HFFc6 (cell line): ENCODE data around the gene SIN3A. TPM values are rescaled to one million over a fixed set of nuclear protein-coding genes. Genes with fewer than 3 reads are reported as not detected.

Experiments
- DNase-seq: peaks from one replicate; pipeline ENCODE4 v3.0.0-alpha.2; 2018
- H3K27ac Mint-ChIP-seq: 2 replicates; pipeline ENCODE4 v1.8.0; 2020; ENCODE audit warnings: mild to moderate bottlenecking, mixed read lengths
- H3K27me3 Mint-ChIP-seq: 2 replicates; pipeline ENCODE4 v1.8.0; 2021; ENCODE audit warnings: mild to moderate bottlenecking, moderate library complexity, mixed read lengths; ENCODE audit not compliant: insufficient read depth
- H3K36me3 Mint-ChIP-seq: 2 replicates; pipeline ENCODE4 v1.8.0; 2021; ENCODE audit warnings: low read depth, mixed read lengths
- H3K4me1 Mint-ChIP-seq: 2 replicates; pipeline ENCODE4 v1.8.0; 2020; ENCODE audit warnings: low read depth, mixed read lengths
- H3K4me3 Mint-ChIP-seq: 2 replicates; pipeline ENCODE4 v1.8.0; 2020; ENCODE audit warnings: mild to moderate bottlenecking, moderate library complexity, mixed read lengths
- H3K9me3 Mint-ChIP-seq: 2 replicates; pipeline ENCODE4 v1.8.0; 2020; ENCODE audit warnings: mild to moderate bottlenecking, mixed read lengths
- total RNA-seq, 6 experiments: library from RNA; stranded (reverse); fragmentation: NEBNext Ultra II Directional; extraction: Animal tissue kit (Norgen Biotek cat#: 25700); gene quantifications; 2 replicates in 1 of 6; 3 replicates in 5 of 6; pipeline ENCODE4 v1.2.3, GENCODE V29; 2021
- TF ChIP-seq, protein P1 (sequence below): fragments of 200-600 bp; sonication (generic); IDR thresholded peaks from 2 replicates; pipeline ENCODE4 v1.5.0; 2021; ENCODE audit warnings: antibody characterized with exemption, mild to moderate bottlenecking

SIN3A gene
- total RNA-seq, 6 experiments from 2014 or later: 36.6 to 49.3 (median 39.8) TPM

DNA sequence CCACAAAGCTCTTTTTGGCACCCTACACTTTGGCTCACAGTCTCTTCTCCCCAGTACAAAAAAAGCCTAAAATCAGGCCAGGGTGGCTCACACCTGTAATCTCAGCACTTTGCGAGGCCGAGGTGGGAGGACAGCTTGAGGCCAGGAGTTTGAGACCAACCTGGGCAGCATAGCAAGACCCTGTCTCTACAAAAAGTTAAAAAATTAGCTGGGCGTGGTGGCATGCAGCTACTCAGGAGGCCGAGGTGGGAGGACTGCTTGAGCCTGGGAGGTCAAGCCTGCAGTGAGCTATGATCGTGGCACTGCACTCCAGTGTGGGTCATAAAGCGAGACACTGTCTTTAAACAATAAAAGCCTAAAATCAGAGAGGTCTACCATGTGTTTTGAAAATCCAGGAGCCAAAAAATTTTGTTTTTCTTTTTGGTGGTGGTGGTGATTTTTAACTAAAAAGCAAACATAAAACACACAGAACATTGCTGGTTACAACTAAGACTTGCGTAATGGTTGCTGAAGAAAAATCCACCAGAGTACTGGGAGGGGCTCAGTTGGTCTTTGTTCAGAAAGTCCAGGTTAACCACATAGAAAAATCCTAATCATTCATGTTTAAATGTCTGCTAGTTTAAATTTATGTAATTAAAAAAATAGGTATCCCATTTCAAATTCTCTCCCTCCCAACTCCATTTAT, 81.5 kb downstream of the SIN3A start:
- Mint-ChIP-seq H3K4me3 (peak overlapping the region; percentile 97), H3K4me1 (peaks cover 22% of the 10 kb centered on the region), H3K9me3 (no peaks in the 10 kb centered on the region), H3K27me3 (peaks cover 9% of the 10 kb centered on the region), H3K27ac (peak overlapping the region; percentile 94; the same call in 1 of the 2 replicates), H3K36me3 (peaks cover 14% of the 10 kb centered on the region; the same call in 1 of the 2 replicates)
- no peak for DNase-seq
- TF ChIP-seq, protein P1, sequence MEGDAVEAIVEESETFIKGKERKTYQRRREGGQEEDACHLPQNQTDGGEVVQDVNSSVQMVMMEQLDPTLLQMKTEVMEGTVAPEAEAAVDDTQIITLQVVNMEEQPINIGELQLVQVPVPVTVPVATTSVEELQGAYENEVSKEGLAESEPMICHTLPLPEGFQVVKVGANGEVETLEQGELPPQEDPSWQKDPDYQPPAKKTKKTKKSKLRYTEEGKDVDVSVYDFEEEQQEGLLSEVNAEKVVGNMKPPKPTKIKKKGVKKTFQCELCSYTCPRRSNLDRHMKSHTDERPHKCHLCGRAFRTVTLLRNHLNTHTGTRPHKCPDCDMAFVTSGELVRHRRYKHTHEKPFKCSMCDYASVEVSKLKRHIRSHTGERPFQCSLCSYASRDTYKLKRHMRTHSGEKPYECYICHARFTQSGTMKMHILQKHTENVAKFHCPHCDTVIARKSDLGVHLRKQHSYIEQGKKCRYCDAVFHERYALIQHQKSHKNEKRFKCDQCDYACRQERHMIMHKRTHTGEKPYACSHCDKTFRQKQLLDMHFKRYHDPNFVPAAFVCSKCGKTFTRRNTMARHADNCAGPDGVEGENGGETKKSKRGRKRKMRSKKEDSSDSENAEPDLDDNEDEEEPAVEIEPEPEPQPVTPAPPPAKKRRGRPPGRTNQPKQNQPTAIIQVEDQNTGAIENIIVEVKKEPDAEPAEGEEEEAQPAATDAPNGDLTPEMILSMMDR: no peak

DNA sequence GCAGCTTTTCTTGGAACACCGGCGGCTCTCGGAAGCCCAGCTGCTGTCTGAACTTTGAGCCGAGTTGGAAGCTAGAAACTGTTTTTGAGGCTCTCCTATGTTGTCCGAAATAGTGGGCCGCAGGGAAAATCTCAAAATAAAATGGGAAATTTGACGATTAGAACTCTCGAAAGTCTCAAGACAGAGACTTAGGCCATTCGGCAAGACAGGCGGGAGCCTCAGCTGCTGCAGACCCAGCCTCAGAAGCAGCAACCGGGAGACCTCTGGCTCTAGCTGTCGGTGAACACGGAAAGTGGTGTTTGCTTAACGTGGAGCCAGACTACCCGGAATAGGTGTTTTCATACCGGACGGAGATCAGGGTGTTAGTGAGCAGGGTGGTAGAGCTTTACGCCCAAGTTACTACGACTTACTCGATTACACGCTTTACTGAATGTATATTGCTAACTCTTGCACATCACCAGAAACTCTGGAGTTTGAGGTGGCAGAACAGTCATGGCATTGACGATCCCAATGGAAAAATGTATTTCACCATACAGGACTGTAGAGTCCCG, 82.7 kb downstream of the SIN3A start:
- H3K36me3 Mint-ChIP-seq: peaks cover 15% of the 10 kb centered on the region; the same call in 1 of the 2 replicates
- DNase-seq: no peak
- H3K27ac Mint-ChIP-seq: peak overlapping the region; percentile 94
- H3K4me1 Mint-ChIP-seq: peaks cover 22% of the 10 kb centered on the region
- H3K27me3 Mint-ChIP-seq: peaks cover 10% of the 10 kb centered on the region
- TF ChIP-seq, protein P1: no peak
- no peaks in the 10 kb centered on the region for H3K9me3 Mint-ChIP-seq
- H3K4me3 Mint-ChIP-seq: peak overlapping the region; percentile 97

DNA sequence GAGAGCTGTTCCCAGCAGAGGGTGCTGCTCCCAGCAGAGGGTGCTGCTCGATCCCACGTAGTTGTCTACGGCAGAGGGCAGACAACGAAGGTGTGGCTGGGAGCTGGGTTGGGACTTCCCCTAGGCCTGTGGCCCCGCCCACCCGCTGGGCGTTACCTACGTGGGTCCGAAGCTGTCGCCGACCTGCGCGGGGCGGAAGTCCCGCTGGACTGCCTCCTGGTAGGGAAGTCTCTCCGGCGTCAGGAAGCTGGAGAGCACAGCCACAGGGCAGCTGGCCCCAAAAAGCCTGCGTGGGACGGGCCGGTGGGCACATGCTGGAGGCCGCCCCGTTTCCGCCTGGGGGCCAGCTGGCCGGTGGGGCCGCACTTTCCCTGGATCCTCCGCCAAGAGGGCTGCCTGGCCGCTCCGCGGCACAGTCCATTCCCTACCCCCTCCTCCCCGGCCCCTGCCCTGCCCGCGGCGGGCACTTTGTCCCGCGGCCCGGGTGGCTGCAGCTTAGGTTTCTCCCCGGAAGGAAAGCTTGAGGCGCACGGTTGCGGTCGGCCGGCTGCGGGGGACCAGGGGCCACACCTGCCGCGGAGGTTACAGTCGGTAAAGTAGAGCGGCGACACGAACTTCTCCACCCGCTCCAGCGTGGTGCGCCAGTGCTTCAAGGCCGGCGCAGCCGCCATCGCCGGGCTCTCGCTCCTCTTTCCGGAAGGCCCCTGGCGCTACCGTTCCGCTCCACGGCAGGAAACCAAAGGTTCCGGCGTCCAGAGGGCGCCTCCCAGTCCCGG, 83.4 kb downstream of the SIN3A start, which contains the start of gene MAN2C1:
MAN2C1 (minus strand) TSS at position 695 of the 776 bp plus-strand sequence; CDS start at position 671, 24 bp downstream.
- Mint-ChIP-seq H3K27me3 (peaks cover 10% of the 10 kb centered on the region), H3K27ac (peak within 1 kb of the TSS; percentile 94), H3K4me3 (peak within 1 kb of the TSS; percentile 97), H3K36me3 (peaks cover 14% of the 10 kb centered on the region; the same call in 1 of the 2 replicates), H3K4me1 (peaks cover 22% of the 10 kb centered on the region), H3K9me3 (no peaks in the 10 kb centered on the region)
- TF ChIP-seq, protein P1: peak; percentile 82
- peak; percentile 96 for DNase-seq

DNA sequence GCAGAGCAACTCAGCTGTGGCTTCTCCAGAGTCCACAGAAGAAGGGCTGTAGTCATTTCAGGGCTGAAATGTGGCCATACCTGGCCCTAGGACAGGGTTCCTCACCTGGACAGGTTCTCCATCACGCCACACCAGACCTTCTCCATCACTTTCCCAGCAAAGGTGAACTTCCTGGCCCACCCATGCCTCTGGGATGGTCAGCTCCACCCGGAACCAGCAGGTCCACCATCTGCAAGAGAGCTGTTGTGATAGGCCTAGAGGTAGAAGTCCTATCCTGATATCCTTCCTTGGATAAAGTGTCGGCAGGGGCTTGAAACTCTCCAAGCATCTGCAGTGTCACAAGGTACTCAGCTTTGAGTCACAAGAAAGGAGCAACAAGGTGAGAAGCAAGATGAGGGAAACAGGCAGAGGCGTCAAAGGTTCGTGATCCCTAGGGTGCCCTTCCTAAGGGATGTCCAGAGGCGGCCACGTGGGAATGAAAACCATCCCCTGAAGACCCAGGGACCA, 84.0 kb downstream of the SIN3A start:
- Mint-ChIP-seq H3K4me3 (peak overlapping the region; percentile 97), H3K27me3 (peaks cover 10% of the 10 kb centered on the region), H3K36me3 (peaks cover 14% of the 10 kb centered on the region; the same call in 1 of the 2 replicates), H3K27ac (peak overlapping the region; percentile 77), H3K4me1 (peaks cover 22% of the 10 kb centered on the region), H3K9me3 (no peaks in the 10 kb centered on the region)
- DNase-seq: no peak
- TF ChIP-seq, protein P1: no peak

DNA sequence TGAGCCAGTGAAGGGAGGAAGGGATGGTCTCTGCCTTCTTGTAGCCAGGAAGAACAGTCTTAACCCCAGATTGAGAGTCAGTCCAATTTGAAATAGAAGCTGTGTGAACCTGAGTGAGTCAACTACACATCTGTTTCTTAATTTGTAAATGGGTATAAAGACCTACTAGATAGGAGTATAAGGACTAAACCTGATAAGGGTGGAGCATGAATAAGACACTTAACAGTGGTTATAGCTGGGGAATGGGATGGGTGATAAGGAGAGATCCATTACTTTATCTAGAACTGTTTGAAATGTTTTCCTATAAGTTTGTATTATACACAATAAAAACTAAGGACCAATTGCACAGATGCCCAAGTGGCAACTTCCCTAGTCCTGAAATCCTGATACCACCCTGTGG, 84.5 kb downstream of the SIN3A start:
- peaks cover 10% of the 10 kb centered on the region for H3K27me3 Mint-ChIP-seq
- H3K36me3 Mint-ChIP-seq: peaks cover 14% of the 10 kb centered on the region; the same call in 1 of the 2 replicates
- H3K4me1 Mint-ChIP-seq: peaks cover 22% of the 10 kb centered on the region
- H3K4me3 Mint-ChIP-seq: peak overlapping the region; percentile 97; the same call in 1 of the 2 replicates
- no peaks in the 10 kb centered on the region for H3K9me3 Mint-ChIP-seq
- TF ChIP-seq, protein P1: no peak
- DNase-seq: no peak
- H3K27ac Mint-ChIP-seq: no peak overlapping the region; the same call in 1 of the 2 replicates
